Ascending aorta (tissue), 2 donors: ENCODE results near the gene PRR5. TPM values are rescaled to one million over a fixed set of nuclear protein-coding genes. Genes with fewer than 3 reads are reported as not detected.

Experiments
- DNase-seq, 2 donors: peaks; one replicate each; pipeline ENCODE4 v3.0.0-alpha.2; 2019; ENCODE audit warnings: low spot score in 2 of 2
- H3K27ac ChIP-seq, 2 donors: fragments of 200-600 bp; sonication (generic); one replicate each; pipeline ENCODE4 v1.5.1; 2016 to 2017; ENCODE audit warnings: mild to moderate bottlenecking in 1 of 2
- H3K27me3 ChIP-seq: fragments of 200-600 bp; sonication (generic); one replicate; pipeline ENCODE4 v1.5.1; 2017
- H3K36me3 ChIP-seq, 2 donors: fragments of 200-600 bp; sonication (generic); one replicate each; pipeline ENCODE4 v1.5.1; 2016
- H3K4me1 ChIP-seq, 2 donors: fragments of 200-600 bp; sonication (generic); one replicate each; pipeline ENCODE4 v1.5.1; 2016 to 2017; ENCODE audit warnings: mild to moderate bottlenecking in 1 of 2
- H3K4me3 ChIP-seq, 2 donors: fragments of 200-600 bp; sonication (generic); one replicate each; pipeline ENCODE4 v1.5.1; 2016 to 2017; ENCODE audit warnings: mild to moderate bottlenecking in 1 of 2
- H3K9me3 ChIP-seq, 2 donors: fragments of 200-600 bp; sonication (generic); one replicate each; pipeline ENCODE4 v1.5.1; 2016
- CTCF ChIP-seq, 3 experiments: fragments of 200-600 bp in 2 of 3; fragments of 450-650 bp in 1 of 3; sonication (generic) in 2 of 3; IDR thresholded peaks; one replicate each; pipeline ENCODE4 v1.5.1; 2016 to 2019; ENCODE audit warnings: antibody characterized with exemption in 3 of 3, mild to moderate bottlenecking in 1 of 3, moderate library complexity in 1 of 3
- intact Hi-C: fragments of 100-400 bp; cut with DNase I; formaldehyde crosslinking; loops from one replicate; pipeline ENCODE4 v1.15.1; 2023
- total RNA-seq: library from RNA; depleted of rRNA; stranded (reverse); fragments of >200 nt; gene quantifications from one replicate; pipeline ENCODE4 v1.1.0, GENCODE V29; 2016

Gene PRR5
- total RNA-seq, 1 donor from 2014 or later = 4.4 TPM

GRCh38 chr22:44729391-44730021 is 27.5 kb downstream of the PRR5 start:
- Histone ChIP-seq H3K27me3 (no peaks in the 10 kb centered on the region), H3K27ac (no peak overlapping the region), H3K4me3 (no peak overlapping the region), H3K9me3 (no peaks in the 10 kb centered on the region), H3K36me3 (no peaks in the 10 kb centered on the region), H3K4me1 (no peaks in the 10 kb centered on the region)
- intact Hi-C loops = no loop called here
- TF ChIP-seq CTCF (IDR thresholded peaks at IDR 0.05) = no peak
- no peak for DNase-seq

- Histone ChIP-seq H3K4me1 (no peaks in the 10 kb centered on the region), H3K36me3 (no peaks in the 10 kb centered on the region), H3K9me3 (no peaks in the 10 kb centered on the region), H3K27ac (no peak overlapping the region), H3K27me3 (no peaks in the 10 kb centered on the region), H3K4me3 (no peak overlapping the region)
- intact Hi-C loops = no loop called here
- TF ChIP-seq CTCF (IDR thresholded peaks at IDR 0.05) = no peak
- DNase-seq = no peak
Measured at GRCh38 chr22:44730022-44730393, 28.0 kb downstream of the PRR5 start.

GRCh38 chr22:44730490-44731356 is 28.7 kb downstream of the PRR5 start:
- Histone ChIP-seq H3K27ac (no peak overlapping the region), H3K9me3 (no peaks in the 10 kb centered on the region)
- TF ChIP-seq CTCF (IDR thresholded peaks at IDR 0.05) = no peak

GRCh38 chr22:44731357-44731970 is 29.5 kb downstream of the PRR5 start:
- H3K27ac ChIP-seq = no peak overlapping the region
- TF ChIP-seq CTCF (IDR thresholded peaks at IDR 0.05) = no peak
- no peak for DNase-seq
- intact Hi-C loops = no loop called here
- no peaks in the 10 kb centered on the region for H3K36me3 ChIP-seq
- no peaks in the 10 kb centered on the region for H3K9me3 ChIP-seq
- no peaks in the 10 kb centered on the region for H3K4me1 ChIP-seq
- no peak overlapping the region for H3K4me3 ChIP-seq
- H3K27me3 ChIP-seq = no peaks in the 10 kb centered on the region

More at GRCh38 chr22:44730490-44731356, 28.7 kb downstream of the PRR5 start:
- Histone ChIP-seq H3K36me3 (no peaks in the 10 kb centered on the region), H3K4me3 (no peak overlapping the region), H3K4me1 (no peaks in the 10 kb centered on the region), H3K27me3 (no peaks in the 10 kb centered on the region)
- no peak for DNase-seq
- intact Hi-C loops = no loop called here

GRCh38 chr22:44732017-44732561 is 30.1 kb downstream of the PRR5 start:
- Histone ChIP-seq H3K27ac (no peak overlapping the region), H3K4me1 (no peaks in the 10 kb centered on the region), H3K27me3 (no peaks in the 10 kb centered on the region), H3K9me3 (no peaks in the 10 kb centered on the region), H3K36me3 (no peaks in the 10 kb centered on the region), H3K4me3 (no peak overlapping the region)
- DNase-seq = no peak
- TF ChIP-seq CTCF (IDR thresholded peaks at IDR 0.05) = no peak
- intact Hi-C loops = no loop called here
